Esophagus muscularis mucosa (tissue), 4 donors: Measurements from ENCODE around the gene IGHMBP2.

Experiments used
- EP300 ChIP-seq: sonication (generic); formaldehyde crosslinking; IDR thresholded peaks from one replicate; pipeline ENCODE4 v1.6.1; 2017; ENCODE audit warnings: antibody characterized with exemption
- POLR2A ChIP-seq: fragments of 450-650 bp; IDR thresholded peaks from one replicate; pipeline ENCODE4 v1.6.1; 2017; ENCODE audit warnings: antibody characterized with exemption, moderate library complexity, mild to moderate bottlenecking, low read depth
- POLR2AphosphoS5 ChIP-seq, 2 donors: sonication (generic); formaldehyde crosslinking; IDR thresholded peaks; one replicate each; pipeline ENCODE4 v1.6.1; 2017; ENCODE audit warnings: antibody characterized with exemption in 2 of 2
- TF ChIP-seq, protein P1 (sequence below), 3 experiments: fragments of 200-600 bp in 2 of 3; fragments of 450-650 bp in 1 of 3; sonication (generic) in 2 of 3; IDR thresholded peaks; one replicate each; pipeline ENCODE4 v1.5.1; 2017 to 2019; ENCODE audit warnings: antibody characterized with exemption in 3 of 3, mild to moderate bottlenecking in 2 of 3, moderate library complexity in 1 of 3

DNA sequence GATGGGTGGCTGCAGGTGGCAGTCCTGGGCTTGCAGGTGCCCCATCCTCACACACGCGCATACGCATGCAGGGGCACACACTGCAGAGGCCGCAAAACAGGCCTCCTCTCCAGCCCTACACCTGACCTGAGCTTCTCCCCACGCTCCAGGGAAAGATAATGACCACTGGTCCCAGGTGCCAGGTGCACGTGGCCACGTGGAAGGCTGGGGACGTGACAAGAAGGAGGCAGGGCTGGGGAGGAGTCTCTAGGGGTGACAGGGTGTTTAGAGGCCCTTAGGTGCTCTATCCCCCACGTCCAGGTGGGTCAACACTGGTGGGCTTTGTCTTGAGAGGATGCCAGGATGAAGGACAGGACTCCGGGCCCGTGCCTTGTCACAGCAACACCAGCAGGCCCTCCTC lies 38.5 kb upstream of the IGHMBP2 start:
- TF ChIP-seq, protein P1, sequence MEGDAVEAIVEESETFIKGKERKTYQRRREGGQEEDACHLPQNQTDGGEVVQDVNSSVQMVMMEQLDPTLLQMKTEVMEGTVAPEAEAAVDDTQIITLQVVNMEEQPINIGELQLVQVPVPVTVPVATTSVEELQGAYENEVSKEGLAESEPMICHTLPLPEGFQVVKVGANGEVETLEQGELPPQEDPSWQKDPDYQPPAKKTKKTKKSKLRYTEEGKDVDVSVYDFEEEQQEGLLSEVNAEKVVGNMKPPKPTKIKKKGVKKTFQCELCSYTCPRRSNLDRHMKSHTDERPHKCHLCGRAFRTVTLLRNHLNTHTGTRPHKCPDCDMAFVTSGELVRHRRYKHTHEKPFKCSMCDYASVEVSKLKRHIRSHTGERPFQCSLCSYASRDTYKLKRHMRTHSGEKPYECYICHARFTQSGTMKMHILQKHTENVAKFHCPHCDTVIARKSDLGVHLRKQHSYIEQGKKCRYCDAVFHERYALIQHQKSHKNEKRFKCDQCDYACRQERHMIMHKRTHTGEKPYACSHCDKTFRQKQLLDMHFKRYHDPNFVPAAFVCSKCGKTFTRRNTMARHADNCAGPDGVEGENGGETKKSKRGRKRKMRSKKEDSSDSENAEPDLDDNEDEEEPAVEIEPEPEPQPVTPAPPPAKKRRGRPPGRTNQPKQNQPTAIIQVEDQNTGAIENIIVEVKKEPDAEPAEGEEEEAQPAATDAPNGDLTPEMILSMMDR (IDR thresholded peaks at IDR 0.05): no peak
- no peak for TF ChIP-seq EP300
- no peak for TF ChIP-seq POLR2A
- no peak for TF ChIP-seq POLR2AphosphoS5 (IDR thresholded peaks at IDR 0.05)
